ENCODE data around the gene AP1G2.

- TF ChIP-seq CTCF (IDR thresholded peaks at IDR 0.05) (no peak), EZH2 (IDR thresholded peaks at IDR 0.05; ENCODE audit: borderline replicate concordance, insufficient read depth, low read depth, low read length, poor library complexity, severe bottlenecking) (no peak)
Observed at GRCh38 chr14:23604675-23605170, 37.1 kb upstream of the AP1G2 start.
